ENCODE results near the gene RESP18.

RESP18 gene

DNA sequence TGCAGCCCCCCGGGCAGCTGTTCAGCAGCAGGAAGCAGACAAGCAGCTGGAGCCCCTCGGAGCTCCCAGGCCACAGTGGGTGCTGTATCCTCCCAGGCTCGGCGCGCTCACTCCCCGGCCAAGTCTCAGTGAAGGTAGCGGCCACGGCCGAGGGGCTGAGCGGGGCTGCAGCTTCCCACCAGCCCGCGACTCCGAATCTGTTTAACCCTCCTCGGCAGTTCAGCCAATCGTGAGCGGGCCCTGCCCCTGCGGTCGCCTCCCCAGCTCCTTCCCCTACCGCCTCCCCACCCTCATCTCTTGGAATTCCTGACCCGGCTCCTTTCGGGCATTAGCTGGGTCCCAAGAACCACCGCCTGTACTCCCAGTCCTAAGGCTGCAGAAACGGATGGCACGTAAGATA is at the start of gene RESP18:
Gene RESP18, minus strand, starts transcription at position 203 of the 400 bp plus-strand sequence.
- no peak for FAIRE-seq

DNA sequence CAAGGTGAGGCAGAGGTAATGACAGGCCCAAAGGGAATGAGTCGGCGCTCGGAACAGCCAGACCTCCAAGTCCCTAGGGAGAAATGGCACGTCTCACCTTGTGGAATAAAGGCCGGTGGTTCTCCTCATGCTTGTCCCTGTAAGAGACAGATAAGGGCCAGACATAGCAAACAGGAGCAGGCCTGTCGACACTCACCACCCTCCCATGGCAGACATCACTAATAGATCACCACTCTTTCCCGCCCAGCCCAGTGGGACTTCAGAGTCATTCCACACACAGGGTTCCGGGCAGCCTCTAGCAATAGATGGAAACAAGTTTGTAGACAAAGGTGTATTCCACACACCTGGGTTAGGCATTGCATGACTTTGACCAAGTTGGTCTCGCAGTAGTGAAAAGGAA is 48.9 kb upstream of the RESP18 start:
- no peak for FAIRE-seq

DNA sequence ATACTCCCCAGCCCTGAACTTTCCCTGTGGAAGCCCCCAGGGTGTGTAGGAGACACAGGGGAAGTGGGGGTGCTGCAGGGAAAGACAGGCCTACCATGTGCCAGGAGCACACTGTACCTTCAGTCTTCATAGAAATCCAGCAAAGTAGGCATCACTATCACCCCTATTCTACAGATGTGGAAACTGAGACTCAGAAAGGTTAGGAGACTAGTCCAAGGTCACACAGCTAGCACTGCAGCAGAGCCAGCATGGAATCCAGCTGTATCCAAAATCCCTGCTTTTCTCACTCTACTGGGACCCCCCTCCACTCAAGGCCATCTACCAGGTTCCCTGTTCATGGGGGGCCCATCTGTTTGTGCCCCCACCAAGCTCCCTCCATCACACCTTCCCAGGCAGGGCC is 48.4 kb upstream of the RESP18 start:
- no peak for FAIRE-seq

DNA sequence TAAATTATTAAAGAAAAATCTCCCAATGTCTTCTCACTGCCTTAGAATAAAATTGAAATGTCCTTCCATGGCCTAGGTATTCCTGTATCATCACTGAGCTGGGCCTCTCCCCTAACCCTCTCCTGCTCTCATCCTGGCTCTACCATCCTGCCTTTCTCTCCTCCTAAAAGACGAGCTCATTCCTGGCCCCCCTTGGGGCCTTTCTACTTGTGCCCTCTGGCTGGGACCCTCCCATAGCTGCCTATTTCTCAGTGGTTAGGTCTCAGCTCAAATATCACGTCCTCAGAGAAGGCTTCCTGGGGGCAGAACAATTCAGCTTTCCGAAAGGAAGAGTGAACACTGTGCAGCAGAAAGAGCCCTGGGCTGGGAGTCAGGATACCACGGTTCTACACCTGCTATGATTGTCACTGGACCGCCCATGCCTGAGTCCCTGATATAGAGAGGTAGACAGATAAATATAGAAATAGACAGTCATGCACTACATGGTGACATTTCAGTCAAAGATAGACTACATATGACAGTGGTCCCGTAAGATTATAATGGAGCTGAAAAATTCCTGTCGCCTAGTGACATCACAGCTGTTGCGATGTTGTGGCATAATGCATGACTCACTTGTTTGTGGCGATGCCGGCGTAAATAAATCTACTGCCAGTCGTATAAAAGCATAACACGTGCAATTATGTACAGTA is 45.8 kb upstream of the RESP18 start:
- FAIRE-seq = no peak

DNA sequence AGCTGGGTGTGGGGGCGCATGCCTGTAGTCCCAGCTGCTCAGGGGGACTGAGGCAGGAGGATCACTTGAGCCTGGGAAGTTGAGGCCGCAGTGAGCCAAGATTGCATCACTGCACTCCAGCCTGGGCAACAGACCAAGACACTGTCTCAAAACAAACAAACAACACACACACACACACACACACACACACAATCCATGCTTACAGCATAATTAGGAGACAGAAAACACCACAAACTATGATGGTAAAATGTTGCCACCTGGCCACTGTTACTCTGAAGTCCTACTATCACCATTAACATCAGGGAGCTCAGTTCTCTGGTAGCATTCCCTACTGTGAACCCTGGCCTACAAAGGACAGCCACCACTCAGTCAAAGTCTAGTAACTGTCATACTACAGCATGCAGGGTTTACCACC is 36.9 kb upstream of the RESP18 start:
- FAIRE-seq = no peak

DNA sequence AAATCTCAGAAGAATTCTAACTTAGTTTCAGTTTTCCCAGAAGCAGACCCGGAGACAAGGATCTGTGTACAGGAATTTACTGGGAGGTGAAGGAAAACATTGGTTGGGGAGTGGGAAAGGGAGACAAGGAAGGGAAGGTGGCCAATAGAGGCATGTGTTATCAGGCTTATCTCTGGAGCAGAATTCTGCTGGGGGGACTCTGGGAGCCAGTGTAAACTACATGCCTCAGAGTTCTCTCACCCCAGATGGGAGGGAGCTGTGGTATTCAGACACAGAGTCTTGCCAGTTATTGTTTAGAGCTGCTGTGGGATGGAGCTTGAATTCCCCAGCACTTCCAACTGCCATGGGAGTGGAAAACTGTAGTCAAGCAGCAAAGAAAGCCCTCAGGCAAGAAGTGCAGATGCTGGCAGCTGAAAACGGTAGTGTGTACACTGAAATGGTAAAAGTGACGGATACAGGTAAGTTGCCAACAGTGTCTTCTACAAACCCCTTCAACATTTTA is 36.2 kb upstream of the RESP18 start:
- FAIRE-seq = no peak

DNA sequence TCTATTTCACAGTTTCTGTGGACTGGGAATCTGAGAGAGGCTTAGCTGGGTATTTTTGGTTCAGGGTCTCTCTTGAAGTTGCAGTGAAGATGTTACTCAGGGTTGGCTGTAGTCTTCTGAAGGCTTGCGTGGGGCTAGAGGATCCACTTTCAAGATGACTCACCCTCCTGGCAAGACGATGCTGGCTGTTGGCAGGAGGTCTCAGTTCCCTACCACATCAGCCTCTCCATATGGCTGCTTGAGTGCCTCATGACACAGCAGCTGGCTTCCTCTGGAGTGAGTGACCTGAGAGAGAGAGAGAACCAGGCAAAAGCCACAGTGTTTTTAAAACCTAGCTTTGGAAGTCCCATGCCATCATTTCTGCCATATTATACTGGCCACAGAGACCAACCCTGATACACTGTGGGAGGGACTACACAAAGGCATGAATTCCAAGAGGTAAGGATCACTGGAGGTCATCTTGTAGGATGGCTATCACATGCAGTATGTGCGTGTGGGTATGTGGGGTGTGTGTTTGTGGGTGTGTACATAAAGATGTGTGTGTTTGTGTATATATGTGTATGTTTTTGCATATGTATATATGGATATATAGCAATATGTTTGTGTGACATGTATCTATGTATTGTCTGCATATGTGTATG is 30.1 kb upstream of the RESP18 start:
- FAIRE-seq = no peak

DNA sequence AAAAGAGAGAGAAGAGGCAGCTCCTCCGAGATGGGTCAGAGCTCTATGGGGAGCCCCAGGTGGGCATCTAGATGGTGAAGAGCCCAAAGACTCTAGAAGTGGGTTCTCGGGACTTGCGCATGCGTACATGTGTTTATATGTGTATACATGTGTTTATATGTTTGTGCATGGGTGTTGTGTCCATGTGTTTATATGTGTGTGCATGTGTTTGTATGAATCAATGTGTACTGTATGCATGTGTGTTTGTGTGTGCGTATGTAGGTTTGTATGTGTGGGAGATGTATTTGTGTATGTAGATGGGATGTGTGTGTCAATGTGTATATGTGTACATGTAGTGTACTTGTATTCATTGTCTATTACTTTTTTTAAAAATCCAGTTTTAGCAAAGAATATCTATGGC is 29.5 kb upstream of the RESP18 start:
- no peak for FAIRE-seq

DNA sequence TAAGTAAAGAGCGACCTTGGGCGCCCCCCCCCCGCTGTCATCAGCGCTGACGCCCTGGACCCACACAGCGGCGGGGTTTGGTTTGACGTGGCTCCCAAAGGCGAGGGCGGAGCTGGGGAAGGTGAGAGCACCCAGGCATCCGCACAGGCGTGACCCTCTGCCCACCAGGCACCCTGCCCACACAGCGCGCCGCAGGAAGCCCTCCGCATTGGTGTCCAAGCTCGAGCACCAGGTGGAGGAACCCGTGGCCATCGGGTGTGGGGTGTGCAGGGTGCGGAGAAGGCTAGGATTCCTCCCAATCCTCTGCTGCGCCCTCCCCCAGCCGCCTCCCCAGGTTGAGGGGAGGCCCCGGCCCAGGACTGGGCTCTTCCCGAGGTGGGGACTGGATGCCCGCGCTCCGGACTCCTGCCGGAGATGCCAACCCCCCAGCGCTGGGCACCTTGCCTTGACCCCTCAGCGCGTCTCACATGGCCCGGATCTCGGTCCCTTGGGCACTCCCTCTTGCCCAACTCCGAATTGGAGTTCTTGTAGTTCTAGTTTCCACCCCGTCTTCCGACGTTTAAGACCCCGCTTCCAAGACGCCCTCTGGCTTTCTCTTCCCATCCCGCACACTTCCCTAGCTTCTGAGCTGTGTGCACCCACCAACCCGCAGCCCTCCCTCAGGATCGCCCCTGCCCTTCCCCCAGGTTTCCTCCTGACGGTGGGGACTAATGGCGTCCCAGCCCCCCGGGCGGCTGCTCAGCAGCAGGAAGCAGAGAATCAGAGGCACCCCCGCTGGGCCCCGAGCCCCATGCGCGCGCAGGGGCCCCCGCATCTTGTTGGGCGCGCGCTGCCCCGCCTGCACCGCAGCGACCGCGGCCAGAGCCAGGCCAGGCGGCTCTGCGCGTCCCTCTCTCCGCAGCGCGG is 25.9 kb upstream of the RESP18 start:
- FAIRE-seq = no peak

DNA sequence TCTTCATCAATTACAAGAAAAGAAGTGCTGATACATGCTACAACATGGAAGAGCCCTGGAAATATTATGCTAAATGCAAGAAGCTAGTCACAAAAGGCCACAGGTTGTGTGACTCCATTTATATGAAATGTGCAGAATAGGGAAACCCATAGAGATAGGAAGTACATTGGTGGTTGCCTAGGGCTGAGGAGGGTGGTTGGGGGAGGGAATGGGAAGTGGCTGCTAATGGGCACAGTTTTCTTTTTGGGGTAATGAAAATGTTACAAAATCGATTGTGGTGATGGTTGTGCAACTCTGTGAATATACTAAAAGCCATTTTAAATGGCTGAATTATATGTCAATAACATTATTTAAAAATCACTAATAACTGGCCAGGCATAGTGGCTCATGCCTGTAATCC is 24.3 kb upstream of the RESP18 start:
- no peak for FAIRE-seq

DNA sequence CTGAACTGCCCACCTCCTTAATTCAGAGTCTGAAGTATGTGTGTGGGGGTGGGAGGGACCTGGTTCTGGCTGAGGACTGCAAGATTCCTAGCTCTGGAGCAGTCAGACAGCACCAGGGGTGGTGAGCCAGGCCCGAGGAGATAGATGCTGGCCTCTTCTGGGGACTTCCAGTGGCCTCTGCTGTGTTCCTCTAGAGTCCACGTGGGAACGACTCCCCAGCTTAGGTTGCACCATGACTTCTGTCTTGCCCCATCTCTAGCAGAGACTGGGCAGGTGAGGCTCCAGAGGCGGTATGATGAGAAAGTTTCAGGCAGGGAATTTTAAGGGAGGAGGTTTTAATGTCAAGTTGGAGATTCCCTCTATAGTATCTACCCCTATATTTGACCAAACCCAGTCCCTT is 22.0 kb upstream of the RESP18 start:
- no peak for FAIRE-seq

DNA sequence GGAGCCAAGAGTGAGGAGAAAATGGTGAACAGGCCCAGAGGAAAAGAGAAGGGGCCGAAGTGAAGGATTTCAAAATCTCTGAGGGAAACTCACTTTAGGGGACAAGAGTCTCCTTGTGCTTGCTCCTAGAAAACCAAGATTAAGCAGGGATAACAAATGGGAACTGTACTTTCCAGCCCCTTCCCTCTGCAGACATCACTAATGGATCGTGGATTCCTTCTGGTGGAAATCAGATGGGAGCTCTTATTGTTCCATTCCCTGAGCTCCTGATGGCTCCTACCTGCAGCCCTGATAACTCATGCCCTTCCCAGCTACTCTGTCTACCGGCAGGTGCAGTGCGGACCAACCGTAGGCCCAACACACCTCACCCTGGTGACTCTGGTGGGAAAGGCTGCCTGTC is 20.6 kb upstream of the RESP18 start:
- FAIRE-seq = no peak

DNA sequence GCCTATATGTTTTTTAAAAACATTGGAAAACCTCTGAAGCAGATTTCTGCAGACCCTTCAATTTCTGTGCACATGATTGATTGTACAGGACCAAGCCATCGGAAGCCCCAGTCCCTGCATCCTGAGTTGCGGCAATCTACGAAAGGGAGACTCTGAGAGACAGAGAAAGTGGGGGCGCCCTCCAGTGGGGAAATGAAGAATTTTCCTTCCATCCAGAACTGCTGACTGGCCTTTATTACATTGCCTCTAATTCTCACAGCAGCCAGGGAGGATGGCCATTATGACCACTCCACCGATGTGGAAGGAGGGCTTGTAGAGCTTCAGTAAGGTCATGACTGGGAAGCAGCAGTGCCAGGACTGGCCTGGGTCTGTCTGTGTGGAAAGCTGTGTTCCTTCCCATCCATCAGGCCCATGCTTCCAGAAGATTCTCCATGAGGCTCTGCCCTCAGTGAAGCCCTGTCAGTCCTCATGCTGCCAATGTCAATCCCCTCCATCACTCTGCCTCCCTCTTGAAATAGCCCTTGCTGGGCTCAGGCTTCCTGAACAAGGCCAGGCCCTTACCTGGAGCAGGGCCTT is 20.0 kb upstream of the RESP18 start:
- peak; percentile 69 for FAIRE-seq

DNA sequence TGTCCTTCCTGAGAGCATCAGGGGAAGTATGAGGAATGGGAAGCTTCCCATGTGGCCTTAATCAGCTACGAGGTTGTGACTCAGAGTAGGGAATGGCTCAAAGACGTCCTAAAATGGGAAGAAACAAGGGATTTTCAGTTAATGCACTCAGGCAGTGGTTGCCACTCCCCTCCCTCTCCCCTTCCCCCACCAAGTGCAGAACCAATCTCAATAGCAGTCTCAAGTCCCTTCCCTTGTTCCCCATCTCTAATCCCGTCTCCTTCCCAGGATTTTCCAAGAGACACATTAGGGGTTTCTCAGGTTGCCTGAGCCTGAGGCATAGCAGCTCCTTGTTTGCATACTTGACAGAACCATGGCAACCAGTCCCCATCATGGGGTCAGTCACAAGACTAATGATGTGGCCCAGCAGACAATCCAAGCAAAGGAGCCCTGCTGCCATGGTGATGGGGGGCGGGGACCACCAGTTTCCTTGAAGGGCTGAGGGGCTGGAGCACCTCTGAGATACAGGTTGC is 18.2 kb upstream of the RESP18 start:
- no peak for FAIRE-seq

DNA sequence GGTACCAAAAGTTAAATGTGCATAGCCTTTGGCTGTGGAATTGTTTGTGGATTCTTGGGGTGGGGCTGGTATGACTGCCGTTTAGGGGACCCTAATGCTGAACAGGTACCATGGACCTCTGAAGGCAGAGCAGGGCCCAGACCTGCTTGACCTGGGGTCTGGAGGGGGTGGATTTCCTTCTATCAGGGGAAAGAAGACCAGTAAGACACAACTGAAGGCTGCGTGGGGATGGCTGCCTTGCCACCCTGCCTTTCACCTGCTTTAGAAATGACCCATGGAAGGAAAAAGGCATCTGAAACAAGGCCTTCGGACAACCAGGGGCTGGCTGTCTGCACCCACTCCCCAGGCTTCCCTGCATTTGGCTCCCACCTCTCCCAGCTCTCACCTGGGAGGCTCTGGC is 17.7 kb upstream of the RESP18 start:
- no peak for FAIRE-seq

DNA sequence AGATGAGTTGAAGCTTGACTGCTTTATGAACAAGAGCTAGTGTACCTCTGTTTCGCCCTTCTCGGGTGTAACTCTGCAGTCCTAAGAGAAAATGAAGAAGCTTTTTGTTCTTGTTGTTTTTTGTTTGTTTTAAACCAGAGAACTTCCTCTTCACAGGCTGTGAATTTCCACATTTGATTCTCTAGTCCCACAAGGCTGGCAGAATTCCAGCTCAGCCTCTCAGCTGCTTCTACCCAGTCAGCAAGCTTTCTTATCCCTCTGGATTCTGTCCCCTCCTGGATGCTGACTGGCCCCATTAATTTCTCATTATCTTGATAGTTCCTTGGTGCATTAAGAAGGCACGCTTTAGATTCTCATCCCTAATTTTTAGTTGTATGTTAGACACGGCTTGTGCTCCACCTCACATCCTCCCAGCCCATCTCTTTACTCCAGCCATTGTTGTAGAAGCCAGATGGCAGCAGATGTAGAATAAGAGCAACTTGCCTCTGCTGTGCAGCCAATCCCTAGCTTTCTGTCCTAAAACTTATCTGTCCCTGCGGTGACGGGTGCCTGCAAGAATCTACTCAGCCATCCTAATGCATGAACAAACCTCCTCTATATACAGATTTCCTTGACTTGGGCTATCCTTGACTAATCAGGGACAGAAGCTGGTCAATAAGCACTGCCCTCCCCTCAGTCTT is 12.3 kb upstream of the RESP18 start:
- FAIRE-seq = no peak

DNA sequence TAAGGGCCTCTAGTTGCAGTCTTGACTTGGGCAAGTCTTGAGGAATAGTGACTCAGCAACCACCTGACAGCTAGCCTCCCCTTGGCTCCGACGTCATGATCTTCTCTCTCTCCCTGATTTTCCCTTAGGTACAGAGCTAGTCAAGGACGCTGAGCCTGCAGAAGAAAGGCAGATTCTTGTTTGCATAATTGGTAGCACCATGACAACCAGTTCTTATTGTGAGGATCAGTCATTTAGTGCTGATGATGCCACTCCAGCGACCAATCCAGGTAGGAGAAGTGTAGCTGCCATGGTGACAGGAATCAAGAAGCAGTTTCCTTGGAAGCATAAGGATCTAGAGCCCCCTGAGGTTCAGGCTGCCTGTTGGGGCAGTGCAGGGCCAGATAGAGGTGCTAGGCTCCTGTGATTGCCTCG is 2.8 kb upstream of the RESP18 start:
- no peak for FAIRE-seq

DNA sequence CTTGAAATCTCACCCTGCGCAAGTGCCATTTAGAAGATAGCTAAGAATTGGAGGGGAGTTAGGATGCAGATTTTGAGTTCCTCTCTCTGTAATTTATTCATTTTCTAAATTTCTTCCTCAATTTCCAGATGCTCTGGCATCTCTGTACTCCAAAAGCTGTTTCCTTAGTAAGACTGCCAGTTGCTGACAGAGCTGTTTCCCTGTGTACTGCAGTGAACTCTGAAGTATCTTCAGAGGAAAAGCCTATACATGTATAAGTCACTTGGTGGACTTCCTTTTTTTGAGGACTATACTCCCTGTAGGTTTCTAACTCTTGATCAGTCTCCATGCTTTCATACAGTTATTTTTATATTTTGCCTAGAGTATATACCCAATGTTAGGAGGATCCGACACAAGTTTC is 1.5 kb upstream of the RESP18 start:
- FAIRE-seq = no peak

DNA sequence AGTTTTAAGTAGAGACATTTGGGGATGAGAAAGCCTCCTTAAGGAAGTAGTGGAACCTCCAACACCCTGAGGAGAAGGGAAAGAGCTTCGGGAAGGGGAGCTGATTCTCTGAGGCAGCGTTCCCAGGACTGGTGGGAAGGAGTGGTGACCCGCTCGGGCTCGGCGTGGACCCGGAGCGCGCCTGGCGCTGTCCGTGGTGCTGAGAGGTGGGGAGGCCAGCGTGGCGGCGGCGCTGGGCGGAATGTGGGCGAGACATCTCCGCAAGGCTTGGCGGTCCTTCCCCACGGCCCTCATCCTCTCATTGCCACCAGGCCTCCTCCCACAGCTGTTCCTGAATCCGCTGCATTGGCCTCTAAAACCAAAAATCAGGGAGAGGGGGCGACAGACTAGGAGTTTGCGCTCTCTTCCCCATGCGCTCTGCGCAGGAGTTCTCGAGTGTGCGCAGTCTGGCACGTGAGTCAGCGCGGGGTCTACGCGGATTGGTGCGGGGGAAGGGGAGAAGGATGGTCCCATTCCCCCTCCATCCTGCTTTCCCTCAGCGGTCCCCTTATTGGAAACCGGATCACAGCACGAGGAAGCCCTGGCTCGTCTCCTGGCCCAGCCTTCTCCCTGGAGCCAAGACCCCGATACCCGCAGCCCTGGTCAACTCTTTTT is 857 bp downstream of the RESP18 start:
- no peak for FAIRE-seq

DNA sequence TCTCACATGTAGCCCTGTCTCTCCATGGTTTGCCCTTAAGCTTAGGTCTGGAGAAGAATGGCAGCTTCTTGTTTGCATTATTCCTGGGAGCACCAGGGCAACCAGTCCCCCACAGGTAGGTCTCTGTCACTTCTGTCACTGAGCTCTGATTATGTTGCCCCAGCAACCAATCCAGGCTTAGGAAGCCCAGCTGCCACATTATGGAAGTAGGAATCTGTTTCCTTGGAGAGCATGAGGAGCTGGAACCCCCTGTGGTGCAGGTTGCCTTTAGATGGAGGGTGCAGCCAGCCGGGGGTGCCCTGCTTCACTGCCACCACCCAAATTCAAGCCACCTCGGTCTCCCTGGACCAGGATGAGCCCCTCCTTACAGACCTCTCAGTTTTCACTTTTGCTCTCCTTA is 4.8 kb downstream of the RESP18 start:
- FAIRE-seq = no peak

DNA sequence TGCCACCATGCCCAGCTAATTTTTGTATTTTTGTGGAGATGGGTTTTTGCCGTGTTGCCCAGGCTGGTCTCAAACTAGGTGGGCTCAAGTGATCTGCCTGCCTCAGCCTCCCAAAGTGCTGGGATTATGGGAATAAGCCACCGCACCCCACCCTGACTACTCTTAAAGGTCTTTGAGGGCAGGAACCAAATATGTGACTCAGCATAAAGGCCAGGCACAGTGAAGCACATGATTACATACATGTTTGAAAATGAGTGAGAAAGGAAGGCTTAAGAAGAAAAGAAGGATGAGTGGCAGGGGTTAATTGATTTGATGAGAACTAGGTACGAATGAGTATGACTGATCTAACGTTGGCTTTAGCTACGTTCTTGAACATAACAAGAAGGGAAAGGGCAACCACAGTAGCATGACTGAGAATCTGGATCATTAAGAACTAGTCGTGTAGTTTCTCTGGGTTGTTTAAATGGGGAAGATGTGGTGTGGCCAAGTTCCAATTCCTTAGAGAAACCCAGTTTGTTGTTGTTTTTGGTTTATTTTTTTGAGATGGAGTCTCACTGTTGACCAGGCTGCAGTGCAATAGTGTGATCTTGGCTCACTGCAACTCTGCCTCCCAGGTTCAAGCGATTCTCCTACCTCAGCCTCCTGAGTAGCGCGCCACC is 6.8 kb downstream of the RESP18 start:
- no peak for FAIRE-seq
